HG03045 (cell line): ENCODE results near the gene BLOC1S5.
"Not testable (repeated sequence)": the region's sequence is repeated elsewhere in the genome, so short reads cannot be mapped to it uniquely, and the experiment has no call there.

Source experiments
- ATAC-seq: cut with Tn5 transposase; IDR thresholded peaks from one replicate; pipeline ENCODE4 v1.9.1; 2021; ENCODE audit warnings: mild to moderate bottlenecking, moderate library complexity; ENCODE audit not compliant: unreplicated experiment

BLOC1S5 gene

GRCh38 chr6:7998103-7998725 is 66.0 kb downstream of the BLOC1S5 start:
- ATAC-seq = no peak

GRCh38 chr6:7997286-7997685 is 66.9 kb downstream of the BLOC1S5 start:
- no peak for ATAC-seq

GRCh38 chr6:7996538-7997111 is 67.6 kb downstream of the BLOC1S5 start:
- no peak for ATAC-seq

GRCh38 chr6:7993952-7994351 is 70.2 kb downstream of the BLOC1S5 start:
- no peak for ATAC-seq

GRCh38 chr6:7993399-7993798 is 70.8 kb downstream of the BLOC1S5 start:
- ATAC-seq = no peak

GRCh38 chr6:7992002-7992815 is 72.0 kb downstream of the BLOC1S5 start:
- no peak for ATAC-seq

GRCh38 chr6:7991536-7991935 is 72.7 kb downstream of the BLOC1S5 start:
- ATAC-seq = no peak

GRCh38 chr6:7986219-7986618 is 78.0 kb downstream of the BLOC1S5 start:
- ATAC-seq = no peak

GRCh38 chr6:7983967-7984366 is 80.2 kb downstream of the BLOC1S5 start:
- not testable (repeated sequence) for ATAC-seq

GRCh38 chr6:7979831-7980230 is 84.4 kb downstream of the BLOC1S5 start:
- ATAC-seq = no peak

GRCh38 chr6:7978736-7979135 is 85.5 kb downstream of the BLOC1S5 start:
- ATAC-seq = no peak

- ATAC-seq = no peak
Observed at GRCh38 chr6:7976485-7977056, 87.6 kb downstream of the BLOC1S5 start.

- peak; percentile 52 for ATAC-seq
Observed at GRCh38 chr6:7975764-7976146, 88.4 kb downstream of the BLOC1S5 start.

- ATAC-seq = no peak
Observed at GRCh38 chr6:7974938-7975763, 89.0 kb downstream of the BLOC1S5 start.

- ATAC-seq = no peak
Observed at GRCh38 chr6:7974565-7974937, 89.6 kb downstream of the BLOC1S5 start.

GRCh38 chr6:7973584-7973983 is 90.6 kb downstream of the BLOC1S5 start:
- ATAC-seq = no peak

GRCh38 chr6:7971499-7971898 is 92.7 kb downstream of the BLOC1S5 start:
- no peak for ATAC-seq

- no peak for ATAC-seq
Observed at GRCh38 chr6:7970616-7971015, 93.6 kb downstream of the BLOC1S5 start.
